ENCODE data around the gene POU4F1.

DNA sequence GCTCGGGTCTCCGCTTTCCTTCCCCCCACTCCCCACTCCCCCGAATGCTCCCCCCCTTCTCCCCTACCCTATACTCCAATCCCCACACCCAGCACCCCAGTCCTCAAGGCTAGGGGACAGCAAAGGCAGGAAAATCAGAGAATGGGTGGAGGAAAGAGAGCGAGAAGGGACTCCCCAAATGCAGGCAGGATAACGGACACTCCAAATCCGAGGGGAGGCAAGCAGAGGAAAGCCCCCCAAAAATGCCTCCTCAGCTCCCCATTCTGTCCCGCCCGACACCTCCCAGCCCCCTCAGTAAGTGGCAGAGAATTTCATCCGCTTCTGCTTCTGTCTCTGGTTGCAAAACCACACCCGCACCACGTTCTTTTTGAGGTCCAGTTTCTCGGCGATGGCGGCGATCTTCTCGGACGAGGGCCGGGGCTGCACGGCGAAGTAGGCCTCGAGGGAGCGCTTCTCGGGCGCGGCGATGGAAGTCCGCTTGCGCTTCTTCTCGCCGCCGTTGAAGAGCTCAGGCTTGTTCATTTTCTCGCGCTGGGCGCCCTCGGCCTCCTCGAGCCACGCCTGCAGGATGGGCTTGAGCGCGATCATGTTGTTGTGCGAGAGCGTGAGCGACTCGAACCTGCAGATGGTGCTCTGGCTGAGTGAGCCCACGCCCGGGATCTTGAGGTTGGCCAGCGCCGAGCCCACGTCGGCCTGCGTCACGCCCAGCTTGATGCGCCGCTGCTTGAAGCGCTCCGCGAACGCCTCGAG, 2.1 kb downstream of the POU4F1 start:
- TF ChIP-seq, protein P1, sequence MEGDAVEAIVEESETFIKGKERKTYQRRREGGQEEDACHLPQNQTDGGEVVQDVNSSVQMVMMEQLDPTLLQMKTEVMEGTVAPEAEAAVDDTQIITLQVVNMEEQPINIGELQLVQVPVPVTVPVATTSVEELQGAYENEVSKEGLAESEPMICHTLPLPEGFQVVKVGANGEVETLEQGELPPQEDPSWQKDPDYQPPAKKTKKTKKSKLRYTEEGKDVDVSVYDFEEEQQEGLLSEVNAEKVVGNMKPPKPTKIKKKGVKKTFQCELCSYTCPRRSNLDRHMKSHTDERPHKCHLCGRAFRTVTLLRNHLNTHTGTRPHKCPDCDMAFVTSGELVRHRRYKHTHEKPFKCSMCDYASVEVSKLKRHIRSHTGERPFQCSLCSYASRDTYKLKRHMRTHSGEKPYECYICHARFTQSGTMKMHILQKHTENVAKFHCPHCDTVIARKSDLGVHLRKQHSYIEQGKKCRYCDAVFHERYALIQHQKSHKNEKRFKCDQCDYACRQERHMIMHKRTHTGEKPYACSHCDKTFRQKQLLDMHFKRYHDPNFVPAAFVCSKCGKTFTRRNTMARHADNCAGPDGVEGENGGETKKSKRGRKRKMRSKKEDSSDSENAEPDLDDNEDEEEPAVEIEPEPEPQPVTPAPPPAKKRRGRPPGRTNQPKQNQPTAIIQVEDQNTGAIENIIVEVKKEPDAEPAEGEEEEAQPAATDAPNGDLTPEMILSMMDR (CRISPR knock-in tag; IDR thresholded peaks at IDR 0.05) = no peak
- TF ChIP-seq, protein P2, sequence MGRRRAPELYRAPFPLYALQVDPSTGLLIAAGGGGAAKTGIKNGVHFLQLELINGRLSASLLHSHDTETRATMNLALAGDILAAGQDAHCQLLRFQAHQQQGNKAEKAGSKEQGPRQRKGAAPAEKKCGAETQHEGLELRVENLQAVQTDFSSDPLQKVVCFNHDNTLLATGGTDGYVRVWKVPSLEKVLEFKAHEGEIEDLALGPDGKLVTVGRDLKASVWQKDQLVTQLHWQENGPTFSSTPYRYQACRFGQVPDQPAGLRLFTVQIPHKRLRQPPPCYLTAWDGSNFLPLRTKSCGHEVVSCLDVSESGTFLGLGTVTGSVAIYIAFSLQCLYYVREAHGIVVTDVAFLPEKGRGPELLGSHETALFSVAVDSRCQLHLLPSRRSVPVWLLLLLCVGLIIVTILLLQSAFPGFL (CRISPR knock-in tag; IDR thresholded peaks at IDR 0.05) = no peak
- TF ChIP-seq PHF20 (CRISPR knock-in tag; IDR thresholded peaks at IDR 0.05) (no peak), ZNF232 (CRISPR knock-in tag; IDR thresholded peaks at IDR 0.05; ENCODE audit: borderline replicate concordance) (no peak), AGO1 (IDR thresholded peaks at IDR 0.05; ENCODE audit: low read depth, low read length, poor library complexity, severe bottlenecking) (no peak), ZNF644 (CRISPR knock-in tag; IDR thresholded peaks at IDR 0.05; ENCODE audit: low read depth) (no peak)
- TF ChIP-seq, protein P3, sequence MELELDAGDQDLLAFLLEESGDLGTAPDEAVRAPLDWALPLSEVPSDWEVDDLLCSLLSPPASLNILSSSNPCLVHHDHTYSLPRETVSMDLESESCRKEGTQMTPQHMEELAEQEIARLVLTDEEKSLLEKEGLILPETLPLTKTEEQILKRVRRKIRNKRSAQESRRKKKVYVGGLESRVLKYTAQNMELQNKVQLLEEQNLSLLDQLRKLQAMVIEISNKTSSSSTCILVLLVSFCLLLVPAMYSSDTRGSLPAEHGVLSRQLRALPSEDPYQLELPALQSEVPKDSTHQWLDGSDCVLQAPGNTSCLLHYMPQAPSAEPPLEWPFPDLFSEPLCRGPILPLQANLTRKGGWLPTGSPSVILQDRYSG (CRISPR knock-in tag; IDR thresholded peaks at IDR 0.05) = no peak
- TF ChIP-seq, protein P4, sequence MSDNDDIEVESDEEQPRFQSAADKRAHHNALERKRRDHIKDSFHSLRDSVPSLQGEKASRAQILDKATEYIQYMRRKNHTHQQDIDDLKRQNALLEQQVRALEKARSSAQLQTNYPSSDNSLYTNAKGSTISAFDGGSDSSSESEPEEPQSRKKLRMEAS (IDR thresholded peaks at IDR 0.05) = no peak
